Cardiac fibroblast (primary cell): ENCODE results near the gene DCST2.

Experiments used
- DNase-seq, 2 donors: peaks; one replicate each; pipeline versions ENCODE4 v3.0.0 to v3.0.0-alpha.2; 2010; ENCODE audit warnings: low read depth in 2 of 2
- H3K4me3 ChIP-seq, 2 donors: replicated peaks in 1 of 2; 1 replicate in 1 of 2; 2 replicates in 1 of 2; pipeline ENCODE4 v1.5.1; 2011; ENCODE audit warnings: low read depth in 2 of 2, low read length in 2 of 2, mild to moderate bottlenecking in 2 of 2, moderate library complexity in 1 of 2
- TF ChIP-seq, protein P1 (sequence below): IDR thresholded peaks from one replicate; pipeline ENCODE4 v1.5.1; 2011; ENCODE audit warnings: low read depth, mild to moderate bottlenecking, low read length, inconsistent platforms

DCST2 gene

DNA sequence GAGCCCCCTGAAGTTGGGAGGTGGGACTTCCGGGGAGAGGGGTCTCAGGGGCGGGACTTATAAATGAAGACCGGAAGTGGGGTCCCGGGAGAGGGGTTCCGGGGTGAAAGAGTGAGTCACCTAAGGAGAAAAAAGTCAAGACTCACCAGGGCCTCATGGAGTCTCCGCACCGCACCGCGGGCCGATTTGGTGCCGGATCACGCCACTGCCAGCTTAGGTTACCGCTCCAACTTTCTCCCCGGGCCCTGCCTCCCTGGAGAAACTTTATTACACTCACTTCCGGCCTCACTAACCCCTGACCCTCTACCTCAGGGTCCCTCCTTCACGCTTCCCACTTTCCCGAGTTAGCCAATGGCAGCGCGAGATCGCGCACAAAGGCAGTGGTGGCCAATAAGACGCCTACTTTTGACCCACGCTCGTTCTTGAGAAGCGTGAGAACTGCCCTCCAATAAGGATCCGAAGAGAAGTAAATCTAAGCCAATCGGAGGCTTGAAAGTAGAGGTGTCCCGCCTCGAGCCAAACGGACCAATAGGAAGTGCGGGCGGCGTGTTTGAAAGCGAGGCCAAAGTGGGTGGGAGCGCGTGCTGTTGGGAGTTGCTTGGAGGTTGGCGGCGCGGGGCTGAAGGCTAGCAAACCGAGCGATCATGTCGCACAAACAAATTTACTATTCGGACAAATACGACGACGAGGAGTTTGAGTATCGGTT lies 59.3 kb downstream of the DCST2 start, which contains the start of gene CKS1B:
Gene CKS1B, plus strand, starts transcription at position 580 of the 706 bp plus-strand sequence. Its CDS starts 65 bp downstream, at position 645.
- peak; percentile 100 for DNase-seq
- peak within 1 kb of the TSS; percentile 62 to 73 for H3K4me3 ChIP-seq
- TF ChIP-seq, protein P1, sequence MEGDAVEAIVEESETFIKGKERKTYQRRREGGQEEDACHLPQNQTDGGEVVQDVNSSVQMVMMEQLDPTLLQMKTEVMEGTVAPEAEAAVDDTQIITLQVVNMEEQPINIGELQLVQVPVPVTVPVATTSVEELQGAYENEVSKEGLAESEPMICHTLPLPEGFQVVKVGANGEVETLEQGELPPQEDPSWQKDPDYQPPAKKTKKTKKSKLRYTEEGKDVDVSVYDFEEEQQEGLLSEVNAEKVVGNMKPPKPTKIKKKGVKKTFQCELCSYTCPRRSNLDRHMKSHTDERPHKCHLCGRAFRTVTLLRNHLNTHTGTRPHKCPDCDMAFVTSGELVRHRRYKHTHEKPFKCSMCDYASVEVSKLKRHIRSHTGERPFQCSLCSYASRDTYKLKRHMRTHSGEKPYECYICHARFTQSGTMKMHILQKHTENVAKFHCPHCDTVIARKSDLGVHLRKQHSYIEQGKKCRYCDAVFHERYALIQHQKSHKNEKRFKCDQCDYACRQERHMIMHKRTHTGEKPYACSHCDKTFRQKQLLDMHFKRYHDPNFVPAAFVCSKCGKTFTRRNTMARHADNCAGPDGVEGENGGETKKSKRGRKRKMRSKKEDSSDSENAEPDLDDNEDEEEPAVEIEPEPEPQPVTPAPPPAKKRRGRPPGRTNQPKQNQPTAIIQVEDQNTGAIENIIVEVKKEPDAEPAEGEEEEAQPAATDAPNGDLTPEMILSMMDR = no peak

DNA sequence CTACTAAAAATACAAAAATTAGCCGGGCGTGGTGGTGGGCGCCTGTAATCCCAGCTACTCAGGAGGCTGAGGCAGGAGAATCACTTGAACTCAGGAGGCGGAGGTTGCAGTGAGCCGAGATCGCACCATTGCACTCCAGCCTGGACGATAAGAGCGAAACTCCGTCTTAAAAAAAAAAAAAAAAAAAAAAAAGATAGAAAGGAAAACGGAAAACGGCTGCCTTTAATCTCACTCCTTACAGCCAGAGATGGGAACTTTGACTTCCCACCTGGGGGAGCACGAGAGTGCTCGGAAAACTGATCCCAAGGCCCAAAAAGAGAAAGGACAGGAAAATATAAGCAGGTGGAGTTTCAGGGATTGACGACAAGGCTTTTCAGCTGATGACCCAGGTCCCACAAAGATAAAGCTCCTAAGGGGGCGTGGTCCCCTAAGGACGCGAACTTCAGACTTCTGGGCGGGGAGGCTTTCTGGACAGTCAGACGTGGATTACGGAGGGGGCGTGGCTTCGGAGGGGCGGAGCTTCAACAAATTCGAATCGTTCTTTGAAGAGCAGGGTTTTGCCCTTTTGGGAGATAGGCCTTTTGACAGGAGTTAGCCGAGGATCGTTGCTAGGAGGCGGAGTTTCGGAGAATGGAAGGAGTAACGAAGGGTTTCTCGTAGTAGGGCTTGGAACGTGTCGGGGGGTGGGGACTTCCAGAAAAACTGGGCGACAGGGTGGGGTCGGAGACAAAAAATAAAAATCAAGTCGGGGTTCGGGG lies 60.1 kb downstream of the DCST2 start:
- TF ChIP-seq, protein P1 = peak; percentile 8
- H3K4me3 ChIP-seq = peak overlapping the region; percentile 61 to 73
- peak; percentile 99 for DNase-seq

DNA sequence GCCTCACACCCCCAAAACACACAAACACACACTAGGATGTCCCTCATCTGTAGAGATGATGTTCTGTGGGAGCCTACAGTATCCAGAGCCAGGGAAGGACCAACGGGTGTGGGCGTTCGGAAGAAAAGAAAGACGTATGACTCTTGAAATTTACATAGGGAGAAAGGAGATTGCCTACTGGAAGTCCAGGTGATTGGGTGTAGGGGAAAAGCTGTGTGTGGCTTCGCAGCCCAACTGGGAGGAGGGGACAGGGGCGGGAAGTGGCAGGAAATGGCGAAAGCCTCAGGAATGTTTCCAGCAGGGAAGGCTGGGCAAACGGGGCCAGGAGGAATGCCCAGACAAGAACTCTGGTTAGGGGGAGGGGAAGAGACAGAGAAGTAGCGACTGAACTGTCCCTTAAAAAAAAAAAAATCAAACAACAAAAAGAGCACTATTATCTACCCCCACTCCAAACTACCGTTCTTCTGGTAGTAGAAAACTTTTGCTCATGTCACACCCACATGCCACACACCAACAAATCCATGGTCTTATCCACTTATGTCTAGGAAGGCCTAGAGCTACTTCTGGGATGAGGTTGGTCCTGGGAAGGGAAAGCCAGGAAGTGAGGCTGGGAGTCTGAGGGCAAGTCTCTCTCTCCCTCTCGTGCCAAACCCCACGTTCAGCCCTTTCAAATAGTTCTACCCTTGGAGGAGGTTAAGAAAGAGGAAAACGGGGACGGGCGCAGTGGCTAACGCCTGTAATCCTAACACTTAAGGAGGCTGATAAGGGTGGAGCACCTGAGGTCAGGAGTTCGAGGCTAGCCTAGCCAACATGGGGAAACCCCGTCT lies 60.9 kb downstream of the DCST2 start:
- peak overlapping the region; percentile 61 to 73 for H3K4me3 ChIP-seq
- TF ChIP-seq, protein P1 = no peak
- DNase-seq = peak; percentile 96 to 99

DNA sequence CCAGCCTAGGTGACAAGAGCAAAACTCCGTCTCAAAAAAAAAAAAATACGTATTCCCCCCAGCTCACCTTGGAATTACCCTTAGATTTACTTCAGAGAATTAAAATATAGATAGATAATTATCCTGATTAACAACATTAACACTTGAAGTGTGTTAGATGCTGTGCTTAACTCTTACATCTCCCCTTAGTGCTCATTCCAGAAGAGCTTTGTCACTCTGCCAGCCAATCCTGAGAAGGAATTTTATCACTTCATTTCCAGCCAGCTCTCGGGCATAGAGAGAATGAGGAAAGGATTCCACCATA lies 61.4 kb downstream of the DCST2 start:
- peak overlapping the region; percentile 61 to 73 for H3K4me3 ChIP-seq
- TF ChIP-seq, protein P1 = no peak

DNA sequence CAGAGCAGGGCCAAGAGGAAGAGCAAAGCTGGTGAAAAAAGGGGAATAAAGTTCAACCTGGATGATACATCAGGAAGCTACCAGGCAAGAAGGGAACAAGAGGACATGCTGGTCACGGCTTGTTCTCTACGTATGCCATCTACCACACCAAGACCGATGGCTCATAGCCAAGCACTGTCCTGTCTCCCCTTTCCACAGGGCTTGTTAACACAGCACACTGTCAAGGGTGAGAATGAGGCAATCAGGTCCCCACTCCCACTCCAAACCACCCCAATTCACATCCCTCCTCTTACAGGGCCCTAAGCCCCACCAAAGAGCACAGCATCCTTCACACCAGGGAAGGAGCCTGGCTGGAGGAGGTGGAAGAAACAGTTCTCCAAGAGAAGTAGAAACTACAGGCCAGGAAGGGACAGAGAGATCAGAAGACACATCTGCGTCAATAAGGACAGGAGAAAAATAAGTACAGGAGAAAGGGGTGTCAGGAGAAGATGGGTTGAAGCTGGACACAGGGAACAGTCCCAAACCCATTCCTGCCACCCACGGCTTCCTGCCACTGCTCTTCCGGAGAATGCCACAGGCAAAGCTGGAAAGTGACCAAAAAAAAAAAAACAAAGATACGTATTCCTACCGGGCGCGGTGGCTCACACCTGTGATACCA lies 62.1 kb downstream of the DCST2 start:
- no peak for DNase-seq
- TF ChIP-seq, protein P1 = no peak
- H3K4me3 ChIP-seq = peak overlapping the region; percentile 23 to 76

More for the DNA sequence above, 61.4 kb downstream of the DCST2 start:
- no peak for DNase-seq
